ENCODE data around the gene DUSP7.

DUSP7 gene, protein sequence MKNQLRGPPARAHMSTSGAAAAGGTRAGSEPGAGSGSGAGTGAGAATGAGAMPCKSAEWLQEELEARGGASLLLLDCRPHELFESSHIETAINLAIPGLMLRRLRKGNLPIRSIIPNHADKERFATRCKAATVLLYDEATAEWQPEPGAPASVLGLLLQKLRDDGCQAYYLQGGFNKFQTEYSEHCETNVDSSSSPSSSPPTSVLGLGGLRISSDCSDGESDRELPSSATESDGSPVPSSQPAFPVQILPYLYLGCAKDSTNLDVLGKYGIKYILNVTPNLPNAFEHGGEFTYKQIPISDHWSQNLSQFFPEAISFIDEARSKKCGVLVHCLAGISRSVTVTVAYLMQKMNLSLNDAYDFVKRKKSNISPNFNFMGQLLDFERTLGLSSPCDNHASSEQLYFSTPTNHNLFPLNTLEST

GRCh38 chr3:52056521-52056967, at the start of gene DUSP7:
DUSP7 (minus strand) TSS chr3:52056571; CDS start chr3:52056366, 205 bp downstream.
- H3K9me3 ChIP-seq: no peaks in the 10 kb centered on the region
- TF ChIP-seq Cebpa-rat (IDR thresholded peaks at IDR 0.05): no peak
- H3K36me3 ChIP-seq: peaks cover 23% of the 10 kb centered on the region
- no peaks in the 10 kb centered on the region for H3K27me3 ChIP-seq
- H3K27ac ChIP-seq: peak within 1 kb of the TSS; percentile 92
- peak within 1 kb of the TSS; percentile 95 for H3K4me3 ChIP-seq
- H3K4me2 ChIP-seq: peak within 1 kb of the TSS; percentile 99
- H4K20me1 ChIP-seq: peaks cover 41% of the 10 kb centered on the region
- H3K9ac ChIP-seq: peak within 1 kb of the TSS; percentile 92
- peaks cover 68% of the 10 kb centered on the region for H3K4me1 ChIP-seq

DNA sequence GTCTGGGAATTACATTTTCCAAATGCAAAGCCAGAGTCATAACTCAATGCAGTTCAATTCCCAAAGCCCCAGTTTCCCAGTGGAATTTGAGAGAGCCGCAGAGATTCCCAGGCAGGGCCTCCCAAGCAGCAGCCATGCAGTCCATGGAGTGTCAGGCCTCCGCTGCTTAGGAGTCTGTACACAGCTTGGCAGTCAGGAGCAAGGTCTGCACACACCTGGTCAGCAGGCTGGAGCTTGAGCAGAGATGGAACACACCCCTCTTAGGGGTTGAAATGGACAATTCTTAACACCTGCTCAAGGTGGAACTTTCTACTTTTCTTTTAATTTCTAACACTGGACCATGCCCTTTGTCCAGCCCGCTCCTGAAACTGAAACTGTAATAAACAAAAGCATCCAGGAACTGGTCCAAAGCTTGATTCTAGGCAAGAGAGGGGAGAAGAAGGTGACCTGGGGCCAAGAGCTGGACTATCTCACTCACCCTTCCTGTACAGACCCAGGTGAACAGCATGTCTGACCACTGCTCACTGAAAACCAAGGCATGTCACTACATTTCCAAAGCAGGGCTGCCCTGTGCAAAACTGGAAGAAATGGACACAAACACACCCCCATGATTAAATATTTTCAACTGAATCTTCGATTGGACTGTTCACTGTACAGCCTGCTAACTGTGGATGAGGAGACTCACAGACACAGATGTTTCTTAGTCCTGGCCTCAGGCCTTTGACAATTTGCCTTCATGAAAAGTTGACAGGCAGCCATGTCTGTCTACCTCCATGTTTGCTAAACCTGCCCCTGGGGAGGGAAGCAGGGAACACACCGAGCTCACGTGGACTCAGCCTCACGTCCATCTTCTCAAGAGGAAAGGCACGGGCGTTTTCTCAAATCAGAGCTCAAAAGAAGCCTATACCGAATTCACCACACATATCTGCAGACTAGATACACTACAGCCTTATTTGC, 48.6 kb upstream of the DUSP7 start:
- Histone ChIP-seq H3K4me2 (no peak overlapping the region), H3K27me3 (no peaks in the 10 kb centered on the region), H4K20me1 (no peaks in the 10 kb centered on the region), H3K4me1 (peaks cover 37% of the 10 kb centered on the region), H3K9me3 (peaks cover 21% of the 10 kb centered on the region), H3K4me3 (no peak overlapping the region), H3K27ac (no peak overlapping the region), H3K9ac (no peak overlapping the region), H3K36me3 (peaks cover 61% of the 10 kb centered on the region)
- TF ChIP-seq Cebpa-rat (IDR thresholded peaks at IDR 0.05): no peak

- Histone ChIP-seq H3K36me3 (peaks cover 78% of the 10 kb centered on the region), H3K4me3 (no peak overlapping the region), H3K9ac (no peak overlapping the region), H3K27ac (no peak overlapping the region), H3K4me2 (no peak overlapping the region), H3K4me1 (peaks cover 18% of the 10 kb centered on the region), H4K20me1 (no peaks in the 10 kb centered on the region), H3K9me3 (peaks cover 21% of the 10 kb centered on the region), H3K27me3 (no peaks in the 10 kb centered on the region)
- TF ChIP-seq Cebpa-rat (IDR thresholded peaks at IDR 0.05): no peak
Measured at GRCh38 chr3:52102934-52103333, 46.6 kb upstream of the DUSP7 start.

- H3K4me1 ChIP-seq: peaks cover 16% of the 10 kb centered on the region
- no peak for TF ChIP-seq Cebpa-rat (IDR thresholded peaks at IDR 0.05)
Measured at GRCh38 chr3:52099001-52099401, 42.6 kb upstream of the DUSP7 start.

GRCh38 chr3:52097851-52098507, 41.6 kb upstream of the DUSP7 start:
- H3K27me3 ChIP-seq: no peaks in the 10 kb centered on the region
- no peak overlapping the region for H3K27ac ChIP-seq
- peaks cover 82% of the 10 kb centered on the region for H3K36me3 ChIP-seq
- H4K20me1 ChIP-seq: no peaks in the 10 kb centered on the region
- peaks cover 21% of the 10 kb centered on the region for H3K9me3 ChIP-seq
- H3K9ac ChIP-seq: no peak overlapping the region
- H3K4me3 ChIP-seq: no peak overlapping the region
- no peak for TF ChIP-seq Cebpa-rat (IDR thresholded peaks at IDR 0.05)
- no peak overlapping the region for H3K4me2 ChIP-seq
- H3K4me1 ChIP-seq: peaks cover 27% of the 10 kb centered on the region

More at GRCh38 chr3:52099001-52099401, 42.6 kb upstream of the DUSP7 start:
- Histone ChIP-seq H3K36me3 (peaks cover 80% of the 10 kb centered on the region), H3K27ac (no peak overlapping the region), H3K4me3 (no peak overlapping the region), H3K9ac (no peak overlapping the region), H3K4me2 (no peak overlapping the region), H3K9me3 (peaks cover 21% of the 10 kb centered on the region), H3K27me3 (no peaks in the 10 kb centered on the region), H4K20me1 (no peaks in the 10 kb centered on the region)

DNA sequence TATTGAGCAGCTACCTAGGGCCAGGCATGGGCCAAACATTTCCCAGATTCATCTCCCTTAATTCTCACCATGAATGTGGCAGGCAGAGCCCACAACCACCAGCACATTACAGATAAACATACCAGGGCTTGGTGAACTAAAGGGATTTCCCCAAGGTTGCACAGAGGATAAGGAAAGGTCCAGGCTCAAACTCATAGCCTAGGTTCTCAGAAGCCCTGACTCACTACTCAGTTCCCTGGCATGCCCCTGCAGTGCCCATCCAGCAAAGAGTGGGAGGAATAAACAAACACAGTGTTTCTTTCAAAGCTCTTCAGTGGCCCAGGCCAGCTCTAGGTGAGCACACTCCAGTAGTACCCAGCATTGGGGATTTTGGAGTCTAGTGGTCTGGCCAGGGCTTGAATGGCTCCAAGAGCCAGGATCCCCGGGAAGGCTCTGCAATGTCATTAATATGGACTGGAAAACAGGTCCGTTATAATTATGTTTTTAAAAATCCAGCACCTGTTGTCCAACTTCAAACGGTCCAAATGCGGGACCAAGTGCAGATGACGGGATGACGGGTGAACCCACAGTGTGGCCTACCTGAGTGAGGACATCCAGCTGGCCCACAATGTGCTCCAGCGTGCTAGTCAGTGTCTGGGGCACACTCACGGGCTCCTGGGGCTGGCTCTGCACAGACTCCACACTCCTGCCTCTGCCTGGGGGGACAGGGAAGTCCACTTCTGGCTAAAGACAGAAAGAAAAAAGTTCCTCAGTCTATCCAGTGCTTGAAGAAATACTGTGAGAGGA, 39.8 kb upstream of the DUSP7 start:
- Histone ChIP-seq H3K4me2 (no peak overlapping the region), H3K27me3 (no peaks in the 10 kb centered on the region), H3K9ac (no peak overlapping the region), H3K9me3 (peaks cover 8% of the 10 kb centered on the region), H3K27ac (no peak overlapping the region), H3K4me1 (peaks cover 45% of the 10 kb centered on the region), H3K36me3 (peaks cover 68% of the 10 kb centered on the region), H4K20me1 (no peaks in the 10 kb centered on the region), H3K4me3 (no peak overlapping the region)
- no peak for TF ChIP-seq Cebpa-rat (IDR thresholded peaks at IDR 0.05)

GRCh38 chr3:52094571-52095485, 38.5 kb upstream of the DUSP7 start:
- no peak for TF ChIP-seq Cebpa-rat (IDR thresholded peaks at IDR 0.05)
- Histone ChIP-seq H3K4me1 (peaks cover 53% of the 10 kb centered on the region), H3K9me3 (no peaks in the 10 kb centered on the region), H4K20me1 (no peaks in the 10 kb centered on the region), H3K27ac (peak overlapping the region; percentile 27; the same call in 1 of the 2 replicates), H3K27me3 (no peaks in the 10 kb centered on the region), H3K9ac (no peak overlapping the region), H3K4me3 (no peak overlapping the region), H3K36me3 (peaks cover 55% of the 10 kb centered on the region), H3K4me2 (peak overlapping the region; percentile 91)

Measured in BLaER1 (cell line).